ENCODE results near the gene RASGEF1C. TPM values are rescaled to one million over a fixed set of nuclear protein-coding genes. Genes with fewer than 3 reads are reported as not detected.

RASGEF1C gene
- total and polyA plus RNA-seq, 10 of the 15 experiments (the other 5 are each of a cell fraction or from before 2014, with no cell fraction given) = not detected

GRCh38 chr5:180080486-180081280 lies 128.3 kb downstream of the RASGEF1C start:
- intact Hi-C loops (cut with micrococcal nuclease; ENCODE audit: unreplicated experiment) = no loop called here
- no peaks in the 10 kb centered on the region for H3K27me3 ChIP-seq (replicated peaks in 1 of 2; ENCODE audit: control insufficient read depth in 2 of 2, insufficient read depth in 2 of 2, low read length in 1 of 2)
- no peak overlapping the region for H3K4me2 ChIP-seq (ENCODE audit: control insufficient read depth, insufficient read depth)
- DNase-seq (ENCODE audit: low read depth, low spot score) = no peak
- TF ChIP-seq NFYB (IDR thresholded peaks at IDR 0.05; ENCODE audit: insufficient read depth, low read depth, low read length) = peak; percentile 52; the same call in 1 of the 2 replicates
- no peak for TF ChIP-seq LARP7 (IDR thresholded peaks at IDR 0.05)
- ATAC-seq = no peak
- no TSS peak for BruUV-seq (replicated peaks)
- RAD21 ChIA-PET (ENCODE audit: unreplicated experiment) = no interaction called here
- POLR2A ChIA-PET = no interaction called here
- in situ Hi-C loops (cut with MboI) = loop anchor here (25.0 kb wide), 1 partner anchor 293 kb away; the partner anchor contains the start of gene LTC4S
- H3K36me3 ChIP-seq (ENCODE audit: control insufficient read depth in 2 of 2, insufficient read depth in 2 of 2, low read length in 1 of 2) = no peaks in the 10 kb centered on the region
- no peak overlapping the region for H2AFZ ChIP-seq (ENCODE audit: control insufficient read depth, low read depth, low read length)
- no peak overlapping the region for H3K4me3 ChIP-seq
- H4K20me1 ChIP-seq (ENCODE audit: control insufficient read depth, insufficient read depth) = no peaks in the 10 kb centered on the region
- WGBS (ENCODE audit: insufficient coverage, insufficient replicate concordance, low lambda C conversion rate, missing lambda C conversion rate) = 55% methylated on average over 24 of the region's 24 CpGs
- SMC1A ChIA-PET (ENCODE audit: uncharacterized antibody, unreplicated experiment) = no interaction called here
- no peaks in the 10 kb centered on the region; the same call in 2 of the 3 replicates for H3K9me3 ChIP-seq (replicated peaks; ENCODE audit: control insufficient read depth, insufficient read depth, low read length)
- no peak overlapping the region for H3K27ac ChIP-seq (ENCODE audit: control insufficient read depth, insufficient read depth)
- no peaks in the 10 kb centered on the region for H3K4me1 ChIP-seq (ENCODE audit: control insufficient read depth, insufficient read depth, low read length)
- H3K9ac ChIP-seq (ENCODE audit: control insufficient read depth, insufficient read depth, low read length) = no peak overlapping the region
- CTCF ChIA-PET = interaction anchor here (1.0 to 1.1 kb wide), 2 partner anchors 12 kb away, joined by 3 to 4 read pairs; no protein-coding TSS in a partner anchor
- FAIRE-seq = no peak
- no peaks in the 10 kb centered on the region for H3K79me2 ChIP-seq (ENCODE audit: control insufficient read depth, insufficient read depth, low read length)

GRCh38 chr5:180079702-180080466 lies 129.1 kb downstream of the RASGEF1C start:
- 13% methylated on average over 14 of the region's 14 CpGs for WGBS (ENCODE audit: insufficient coverage, insufficient replicate concordance, low lambda C conversion rate, missing lambda C conversion rate)
- no peaks in the 10 kb centered on the region for H4K20me1 ChIP-seq (ENCODE audit: control insufficient read depth, insufficient read depth)
- H3K79me2 ChIP-seq (ENCODE audit: control insufficient read depth, insufficient read depth, low read length) = no peaks in the 10 kb centered on the region
- no peak for TF ChIP-seq IRF3 (IDR thresholded peaks at IDR 0.05)
- no peak overlapping the region for H3K9ac ChIP-seq (ENCODE audit: control insufficient read depth, insufficient read depth, low read length)
- H3K4me2 ChIP-seq (ENCODE audit: control insufficient read depth, insufficient read depth) = no peak overlapping the region
- H3K9me3 ChIP-seq (replicated peaks; ENCODE audit: control insufficient read depth, insufficient read depth, low read length) = no peaks in the 10 kb centered on the region; the same call in 2 of the 3 replicates
- ChIA-PET RAD21 (ENCODE audit: unreplicated experiment) (no interaction called here), SMC1A (ENCODE audit: uncharacterized antibody, unreplicated experiment) (no interaction called here), POLR2A (no interaction called here), CTCF (interaction anchor here (1.0 to 1.1 kb wide), 3 partner anchors 10 to 278 kb away, joined by 3 to 4 read pairs (median 3); no protein-coding TSS in a partner anchor)
- FAIRE-seq = no peak
- no peaks in the 10 kb centered on the region for H3K27me3 ChIP-seq (replicated peaks in 1 of 2; ENCODE audit: control insufficient read depth in 2 of 2, insufficient read depth in 2 of 2, low read length in 1 of 2)
- in situ Hi-C loops (cut with MboI) (loop anchor here (25.0 kb wide), 1 partner anchor 293 kb away; the partner anchor contains the start of gene LTC4S), intact Hi-C loops (cut with micrococcal nuclease; ENCODE audit: unreplicated experiment) (no loop called here)
- no peaks in the 10 kb centered on the region for H3K36me3 ChIP-seq (ENCODE audit: control insufficient read depth in 2 of 2, insufficient read depth in 2 of 2, low read length in 1 of 2)
- H3K4me3 ChIP-seq = no peak overlapping the region
- H2AFZ ChIP-seq (ENCODE audit: control insufficient read depth, low read depth, low read length) = no peak overlapping the region
- DNase-seq (ENCODE audit: low read depth, low spot score) = no peak
- ATAC-seq = no peak
- BruUV-seq (replicated peaks) = no TSS peak
- no peak overlapping the region for H3K27ac ChIP-seq (ENCODE audit: control insufficient read depth, insufficient read depth)
- no peaks in the 10 kb centered on the region for H3K4me1 ChIP-seq (ENCODE audit: control insufficient read depth, insufficient read depth, low read length)

Data from GM12878 (cell line).